ENCODE data around the gene ARAF.

ARAF gene

GRCh38 chrX:47605024-47605423, 44.0 kb downstream of the ARAF start:
- no peak overlapping the region for H3K27ac ChIP-seq (ENCODE audit: insufficient read depth, low read depth, low read length, poor library complexity, severe bottlenecking)
- no peaks in the 10 kb centered on the region for H3K27me3 ChIP-seq (ENCODE audit: control insufficient read depth, insufficient read depth, low read length, poor library complexity, severe bottlenecking)
- H3K9me3 ChIP-seq (ENCODE audit: control insufficient read depth, low read length) = no peaks in the 10 kb centered on the region
- peaks cover 6% of the 10 kb centered on the region for H3K4me1 ChIP-seq (ENCODE audit: control insufficient read depth, insufficient read depth, low read length)
- no peaks in the 10 kb centered on the region for H3K36me3 ChIP-seq (ENCODE audit: control insufficient read depth, insufficient read depth, low read length)
- H3K4me3 ChIP-seq (ENCODE audit: insufficient read depth, low read depth, low read length) = no peak overlapping the region
- 82 to 89% methylated on average over 9 of the region's 9 CpGs for WGBS, 2 experiments

GRCh38 chrX:47607091-47607490, 46.1 kb downstream of the ARAF start:
- H3K9me3 ChIP-seq (ENCODE audit: control insufficient read depth, low read length) = no peaks in the 10 kb centered on the region
- no peak overlapping the region for H3K4me3 ChIP-seq (ENCODE audit: insufficient read depth, low read depth, low read length)
- H3K4me1 ChIP-seq (ENCODE audit: control insufficient read depth, insufficient read depth, low read length) = peaks cover 6% of the 10 kb centered on the region
- H3K27me3 ChIP-seq (ENCODE audit: control insufficient read depth, insufficient read depth, low read length, poor library complexity, severe bottlenecking) = no peaks in the 10 kb centered on the region
- H3K27ac ChIP-seq (ENCODE audit: insufficient read depth, low read depth, low read length, poor library complexity, severe bottlenecking) = no peak overlapping the region
- H3K36me3 ChIP-seq (ENCODE audit: control insufficient read depth, insufficient read depth, low read length) = no peaks in the 10 kb centered on the region

GRCh38 chrX:47608130-47608810, 47.3 kb downstream of the ARAF start:
- Histone ChIP-seq H3K27ac (ENCODE audit: insufficient read depth, low read depth, low read length, poor library complexity, severe bottlenecking) (no peak overlapping the region), H3K4me1 (ENCODE audit: control insufficient read depth, insufficient read depth, low read length) (peaks cover 6% of the 10 kb centered on the region), H3K36me3 (ENCODE audit: control insufficient read depth, insufficient read depth, low read length) (no peaks in the 10 kb centered on the region), H3K4me3 (ENCODE audit: insufficient read depth, low read depth, low read length) (no peak overlapping the region), H3K27me3 (ENCODE audit: control insufficient read depth, insufficient read depth, low read length, poor library complexity, severe bottlenecking) (no peaks in the 10 kb centered on the region), H3K9me3 (ENCODE audit: control insufficient read depth, low read length) (no peaks in the 10 kb centered on the region)
- 34 to 41% methylated on average over 9 of the region's 9 CpGs for WGBS, 2 experiments

DNA sequence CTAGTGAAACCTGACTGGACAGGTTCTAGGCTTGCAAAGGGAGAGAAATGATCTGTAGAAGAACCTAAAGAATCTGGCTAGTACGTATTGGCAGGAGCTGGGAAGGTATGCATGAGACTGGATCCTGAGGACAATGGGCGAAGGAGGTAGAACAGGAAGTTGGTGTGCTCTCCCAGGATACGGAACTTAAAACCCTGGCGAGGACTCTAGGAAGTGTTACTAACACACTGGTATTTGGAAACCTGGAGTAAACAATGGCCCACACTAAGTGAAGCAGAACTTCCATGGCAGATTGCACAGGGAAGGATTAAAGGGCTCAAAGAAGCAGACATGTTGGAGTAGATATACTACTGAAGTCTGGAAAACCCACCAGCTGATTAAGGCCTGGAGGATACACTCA, 49.5 kb downstream of the ARAF start:
- Histone ChIP-seq H3K27me3 (ENCODE audit: control insufficient read depth, insufficient read depth, low read length, poor library complexity, severe bottlenecking) (no peaks in the 10 kb centered on the region), H3K36me3 (ENCODE audit: control insufficient read depth, insufficient read depth, low read length) (no peaks in the 10 kb centered on the region), H3K4me3 (ENCODE audit: insufficient read depth, low read depth, low read length) (no peak overlapping the region), H3K27ac (ENCODE audit: insufficient read depth, low read depth, low read length, poor library complexity, severe bottlenecking) (no peak overlapping the region), H3K9me3 (ENCODE audit: control insufficient read depth, low read length) (no peaks in the 10 kb centered on the region), H3K4me1 (ENCODE audit: control insufficient read depth, insufficient read depth, low read length) (peaks cover 6% of the 10 kb centered on the region)
- 92 to 93% methylated on average over 4 of the region's 4 CpGs for WGBS, 2 experiments

DNA sequence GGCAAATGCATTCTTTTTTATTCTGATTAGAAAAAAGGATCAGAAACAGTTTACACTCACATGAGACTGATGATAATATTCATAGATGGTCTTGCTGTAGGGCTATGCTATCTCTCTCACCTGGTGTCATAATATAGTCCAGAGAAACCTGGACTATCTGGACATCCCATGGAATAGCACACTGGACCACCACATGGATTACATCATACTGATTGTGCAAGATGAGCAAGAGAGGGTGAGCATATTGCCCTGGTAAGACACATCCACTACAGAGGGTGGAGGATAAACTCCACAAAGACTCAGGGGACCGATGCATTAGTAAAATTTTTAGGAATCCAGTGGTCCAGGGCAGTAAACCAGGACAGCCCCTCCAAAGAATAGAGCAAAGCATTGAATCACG, 50.5 kb downstream of the ARAF start:
- H3K36me3 ChIP-seq (ENCODE audit: control insufficient read depth, insufficient read depth, low read length) = no peaks in the 10 kb centered on the region
- no peak overlapping the region for H3K4me3 ChIP-seq (ENCODE audit: insufficient read depth, low read depth, low read length)
- peaks cover 6% of the 10 kb centered on the region for H3K4me1 ChIP-seq (ENCODE audit: control insufficient read depth, insufficient read depth, low read length)
- H3K27me3 ChIP-seq (ENCODE audit: control insufficient read depth, insufficient read depth, low read length, poor library complexity, severe bottlenecking) = no peaks in the 10 kb centered on the region
- H3K9me3 ChIP-seq (ENCODE audit: control insufficient read depth, low read length) = no peaks in the 10 kb centered on the region
- H3K27ac ChIP-seq (ENCODE audit: insufficient read depth, low read depth, low read length, poor library complexity, severe bottlenecking) = no peak overlapping the region
- 90 to 94% methylated on average over 2 of the region's 2 CpGs for WGBS, 2 experiments

- no peaks in the 10 kb centered on the region for H3K27me3 ChIP-seq (ENCODE audit: control insufficient read depth, insufficient read depth, low read length, poor library complexity, severe bottlenecking)
Observed at GRCh38 chrX:47611926-47612325, 50.9 kb downstream of the ARAF start.

DNA sequence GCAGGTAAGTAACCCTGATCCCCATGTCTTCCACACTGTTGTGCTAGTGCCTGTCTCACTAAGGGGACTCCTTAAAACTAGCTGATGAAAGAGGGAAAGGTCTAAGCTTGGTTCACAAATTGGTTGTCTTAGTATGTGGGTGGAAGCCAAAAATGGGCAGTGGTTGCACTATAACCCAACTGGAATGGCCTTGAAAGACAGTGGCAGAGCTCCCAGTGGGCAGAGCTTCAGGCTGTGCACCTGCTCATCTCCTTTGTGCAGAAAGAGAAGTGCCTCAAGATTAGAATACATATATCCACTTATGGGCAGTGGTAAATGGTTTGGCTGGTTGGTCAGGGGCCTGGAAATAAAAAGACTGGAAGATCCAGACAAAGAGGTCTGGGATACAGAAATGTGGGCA, 51.4 kb downstream of the ARAF start:
- no peaks in the 10 kb centered on the region for H3K27me3 ChIP-seq (ENCODE audit: control insufficient read depth, insufficient read depth, low read length, poor library complexity, severe bottlenecking)
- H3K9me3 ChIP-seq (ENCODE audit: control insufficient read depth, low read length) = no peaks in the 10 kb centered on the region
- H3K4me1 ChIP-seq (ENCODE audit: control insufficient read depth, insufficient read depth, low read length) = peaks cover 6% of the 10 kb centered on the region
- no peak overlapping the region for H3K27ac ChIP-seq (ENCODE audit: insufficient read depth, low read depth, low read length, poor library complexity, severe bottlenecking)
- no peaks in the 10 kb centered on the region for H3K36me3 ChIP-seq (ENCODE audit: control insufficient read depth, insufficient read depth, low read length)
- H3K4me3 ChIP-seq (ENCODE audit: insufficient read depth, low read depth, low read length) = no peak overlapping the region

More at GRCh38 chrX:47611926-47612325, 50.9 kb downstream of the ARAF start:
- H3K4me1 ChIP-seq (ENCODE audit: control insufficient read depth, insufficient read depth, low read length) = peaks cover 6% of the 10 kb centered on the region
- 92 to 94% methylated on average over 2 of the region's 2 CpGs for WGBS, 2 experiments
- H3K36me3 ChIP-seq (ENCODE audit: control insufficient read depth, insufficient read depth, low read length) = no peaks in the 10 kb centered on the region
- no peaks in the 10 kb centered on the region for H3K9me3 ChIP-seq (ENCODE audit: control insufficient read depth, low read length)
- H3K4me3 ChIP-seq (ENCODE audit: insufficient read depth, low read depth, low read length) = no peak overlapping the region
- no peak overlapping the region for H3K27ac ChIP-seq (ENCODE audit: insufficient read depth, low read depth, low read length, poor library complexity, severe bottlenecking)

GRCh38 chrX:47613082-47613481, 52.1 kb downstream of the ARAF start:
- no peak overlapping the region for H3K27ac ChIP-seq (ENCODE audit: insufficient read depth, low read depth, low read length, poor library complexity, severe bottlenecking)
- no peak overlapping the region for H3K4me3 ChIP-seq (ENCODE audit: insufficient read depth, low read depth, low read length)
- H3K27me3 ChIP-seq (ENCODE audit: control insufficient read depth, insufficient read depth, low read length, poor library complexity, severe bottlenecking) = no peaks in the 10 kb centered on the region
- H3K4me1 ChIP-seq (ENCODE audit: control insufficient read depth, insufficient read depth, low read length) = peaks cover 6% of the 10 kb centered on the region
- H3K36me3 ChIP-seq (ENCODE audit: control insufficient read depth, insufficient read depth, low read length) = no peaks in the 10 kb centered on the region
- no peaks in the 10 kb centered on the region for H3K9me3 ChIP-seq (ENCODE audit: control insufficient read depth, low read length)
- WGBS, 2 experiments = 95% methylated on average over 8 of the region's 8 CpGs

DNA sequence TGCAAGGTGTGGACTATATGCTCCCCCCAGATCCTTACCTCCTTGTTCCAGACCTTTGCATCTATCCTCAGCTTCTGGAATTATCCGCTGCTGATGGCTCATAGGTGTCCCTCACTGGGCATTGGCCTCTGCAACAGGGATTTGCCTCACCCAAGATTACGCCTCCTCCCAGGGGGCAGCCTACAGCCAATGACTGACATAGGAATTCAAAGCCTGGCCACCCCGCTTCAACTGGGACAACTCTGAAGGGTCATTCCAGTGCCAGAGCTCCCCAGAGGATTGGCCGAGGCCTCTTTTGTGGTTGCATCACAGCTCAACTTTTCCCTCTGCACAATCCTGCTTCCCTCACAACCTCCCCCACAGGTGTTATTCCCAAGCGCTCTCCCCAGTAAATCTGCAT, 53.6 kb downstream of the ARAF start:
- Histone ChIP-seq H3K27ac (ENCODE audit: insufficient read depth, low read depth, low read length, poor library complexity, severe bottlenecking) (no peak overlapping the region), H3K27me3 (ENCODE audit: control insufficient read depth, insufficient read depth, low read length, poor library complexity, severe bottlenecking) (peaks cover 11% of the 10 kb centered on the region), H3K9me3 (ENCODE audit: control insufficient read depth, low read length) (no peaks in the 10 kb centered on the region), H3K36me3 (ENCODE audit: control insufficient read depth, insufficient read depth, low read length) (no peaks in the 10 kb centered on the region), H3K4me3 (ENCODE audit: insufficient read depth, low read depth, low read length) (no peak overlapping the region), H3K4me1 (ENCODE audit: control insufficient read depth, insufficient read depth, low read length) (no peaks in the 10 kb centered on the region)
- WGBS, 2 experiments = 61 to 71% methylated on average over 4 to 5 of the region's 5 CpGs

DNA sequence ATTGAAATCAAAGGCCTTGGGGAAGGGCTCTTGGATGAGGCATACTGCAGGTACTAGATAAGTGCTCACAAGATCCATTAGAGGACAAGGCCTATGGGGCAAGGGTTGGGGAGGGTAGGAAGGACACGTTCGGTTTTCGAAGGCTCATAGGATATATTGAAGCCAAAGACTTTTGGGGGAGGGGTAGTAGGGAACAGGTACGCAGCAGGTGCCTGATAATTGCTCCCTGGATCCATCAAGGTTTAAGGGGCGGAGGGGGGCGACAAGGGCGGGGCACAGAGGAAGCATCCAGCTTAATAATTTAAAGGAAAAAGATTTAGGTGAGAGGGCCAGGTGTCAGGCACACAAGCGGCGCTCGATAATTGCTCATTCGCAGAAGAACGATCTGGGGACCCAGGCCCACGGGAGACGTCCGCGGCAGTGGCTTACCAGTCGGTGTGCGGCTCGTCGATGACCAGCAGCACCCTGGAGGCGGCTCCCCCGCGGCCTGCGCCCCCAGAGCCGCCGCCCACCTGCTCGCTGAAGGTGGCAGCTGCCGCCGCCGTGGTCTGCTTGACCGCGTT, 58.0 kb downstream of the ARAF start:
- Histone ChIP-seq H3K9me3 (ENCODE audit: control insufficient read depth, low read length) (no peaks in the 10 kb centered on the region), H3K27me3 (ENCODE audit: control insufficient read depth, insufficient read depth, low read length, poor library complexity, severe bottlenecking) (peaks cover 17% of the 10 kb centered on the region), H3K27ac (ENCODE audit: insufficient read depth, low read depth, low read length, poor library complexity, severe bottlenecking) (no peak overlapping the region), H3K36me3 (ENCODE audit: control insufficient read depth, insufficient read depth, low read length) (no peaks in the 10 kb centered on the region), H3K4me3 (ENCODE audit: insufficient read depth, low read depth, low read length) (peak overlapping the region; percentile 32), H3K4me1 (ENCODE audit: control insufficient read depth, insufficient read depth, low read length) (no peaks in the 10 kb centered on the region)
- WGBS, 2 experiments = 48% methylated on average over 32 of the region's 32 CpGs

Data from ectodermal cell (in vitro differentiated cells).